GM06990 (cell line): ENCODE data around the gene HIVEP3.

Experiments
- DNase-seq: peaks from one replicate; pipeline ENCODE4 v3.0.0-alpha.2; 2011; ENCODE audit not compliant: insufficient read length; ENCODE audit errors: extremely low read depth
- H3K27me3 ChIP-seq: replicated peaks from 2 replicates; pipeline ENCODE4 v1.6.0; 2011; ENCODE audit warnings: low read length; ENCODE audit not compliant: control insufficient read depth, insufficient read depth
- H3K36me3 ChIP-seq: 2 replicates; pipeline ENCODE4 v1.5.1; 2011; ENCODE audit warnings: low read length; ENCODE audit not compliant: control insufficient read depth, insufficient read depth
- H3K4me3 ChIP-seq: replicated peaks from 2 replicates; pipeline ENCODE4 v1.5.1; 2011; ENCODE audit warnings: low read depth, mild to moderate bottlenecking, control low read depth, low read length
- CTCF ChIP-seq: IDR thresholded peaks from 2 replicates; pipeline ENCODE4 v1.5.1; 2011; ENCODE audit warnings: low read length, control low read depth, mild to moderate bottlenecking, inconsistent platforms; ENCODE audit not compliant: insufficient read depth, poor library complexity, severe bottlenecking

The HIVEP3 gene

GRCh38 chr1:41745022-41745421 lies 173.7 kb downstream of the HIVEP3 start:
- no peak for DNase-seq
- no peaks in the 10 kb centered on the region for H3K36me3 ChIP-seq
- no peak overlapping the region for H3K4me3 ChIP-seq
- no peaks in the 10 kb centered on the region for H3K27me3 ChIP-seq
- TF ChIP-seq CTCF = no peak

GRCh38 chr1:41743366-41743765 lies 175.4 kb downstream of the HIVEP3 start:
- Histone ChIP-seq H3K36me3 (no peaks in the 10 kb centered on the region), H3K27me3 (no peaks in the 10 kb centered on the region), H3K4me3 (no peak overlapping the region)
- no peak for DNase-seq
- TF ChIP-seq CTCF = no peak

- Histone ChIP-seq H3K36me3 (no peaks in the 10 kb centered on the region), H3K27me3 (no peaks in the 10 kb centered on the region), H3K4me3 (no peak overlapping the region)
- no peak for DNase-seq
- no peak for TF ChIP-seq CTCF
These were observed 176.5 kb downstream of the HIVEP3 start for GRCh38 chr1:41742219-41742618.

- Histone ChIP-seq H3K36me3 (no peaks in the 10 kb centered on the region), H3K4me3 (no peak overlapping the region), H3K27me3 (no peaks in the 10 kb centered on the region)
- DNase-seq = no peak
- no peak for TF ChIP-seq CTCF
These were observed 177.5 kb downstream of the HIVEP3 start for GRCh38 chr1:41741244-41741643.

- DNase-seq = no peak
- no peak for TF ChIP-seq CTCF
- no peaks in the 10 kb centered on the region for H3K27me3 ChIP-seq
- H3K4me3 ChIP-seq = no peak overlapping the region
- no peaks in the 10 kb centered on the region for H3K36me3 ChIP-seq
These were observed 178.0 kb downstream of the HIVEP3 start for GRCh38 chr1:41740630-41741239.

- no peak for TF ChIP-seq CTCF
- Histone ChIP-seq H3K27me3 (no peaks in the 10 kb centered on the region), H3K4me3 (no peak overlapping the region), H3K36me3 (no peaks in the 10 kb centered on the region)
- no peak for DNase-seq
These were observed 178.7 kb downstream of the HIVEP3 start for GRCh38 chr1:41740058-41740457.
